Esophagus muscularis mucosa (tissue), 4 donors: ENCODE measurements around the gene RNH1.

Source experiments
- CTCF ChIP-seq, 3 experiments: fragments of 200-600 bp in 2 of 3; fragments of 450-650 bp in 1 of 3; sonication (generic) in 2 of 3; IDR thresholded peaks; one replicate each; pipeline ENCODE4 v1.5.1; 2017 to 2019; ENCODE audit warnings: antibody characterized with exemption in 3 of 3, mild to moderate bottlenecking in 2 of 3, moderate library complexity in 1 of 3
- EP300 ChIP-seq: sonication (generic); formaldehyde crosslinking; IDR thresholded peaks from one replicate; pipeline ENCODE4 v1.6.1; 2017; ENCODE audit warnings: antibody characterized with exemption
- POLR2A ChIP-seq: fragments of 450-650 bp; IDR thresholded peaks from one replicate; pipeline ENCODE4 v1.6.1; 2017; ENCODE audit warnings: antibody characterized with exemption, moderate library complexity, mild to moderate bottlenecking, low read depth
- POLR2AphosphoS5 ChIP-seq, 2 donors: sonication (generic); formaldehyde crosslinking; IDR thresholded peaks; one replicate each; pipeline ENCODE4 v1.6.1; 2017; ENCODE audit warnings: antibody characterized with exemption in 2 of 2

- TF ChIP-seq POLR2A: peak; percentile 80
- TF ChIP-seq CTCF (IDR thresholded peaks at IDR 0.05): peak; percentile 83 to 91 (median 85)
- TF ChIP-seq POLR2AphosphoS5 (IDR thresholded peaks at IDR 0.05): peak; percentile 91 to 97
- no peak for TF ChIP-seq EP300
These were observed 58.9 kb downstream of the RNH1 start for GRCh38 chr11:447923-448731.
